ENCODE data around the gene WWOX. TPM values are rescaled to one million over a fixed set of nuclear protein-coding genes. Genes with fewer than 3 reads are reported as not detected.
"Not testable (repeated sequence)": the region's sequence is repeated elsewhere in the genome, so short reads cannot be mapped to it uniquely, and the experiment has no call there.

Gene WWOX
- total and polyA plus RNA-seq, 3 experiments from 2014 or later = 17.2 to 18.6 (median 18.2) TPM

DNA sequence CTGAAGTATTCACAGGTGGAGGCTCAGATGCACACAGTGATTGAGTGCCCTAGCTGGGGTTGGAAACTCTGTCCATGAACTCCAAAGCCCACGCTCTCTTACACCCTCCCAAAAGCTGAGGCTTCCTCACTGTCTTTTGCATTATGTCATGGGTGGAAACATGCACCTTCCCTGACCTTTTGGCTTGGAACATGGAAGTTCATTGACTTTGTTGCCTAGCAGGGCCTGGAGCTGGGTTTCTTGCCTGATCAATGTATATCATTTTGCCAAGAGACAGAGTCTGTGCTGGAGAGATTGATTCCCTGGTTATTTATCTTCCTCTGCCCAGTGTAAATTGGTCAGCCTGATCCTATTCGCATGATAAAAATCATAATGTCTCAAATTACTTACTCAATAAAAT lies 942.7 kb downstream of the WWOX start:
- peaks cover 24 to 33% (median 30%) of the 10 kb centered on the region in 3 donors for H3K4me1 Mint-ChIP-seq
- CTCF ChIA-PET = interaction anchor here (1.1 kb wide), 1 partner anchor 559 kb away, joined by 3 read pairs; no protein-coding TSS in a partner anchor

DNA sequence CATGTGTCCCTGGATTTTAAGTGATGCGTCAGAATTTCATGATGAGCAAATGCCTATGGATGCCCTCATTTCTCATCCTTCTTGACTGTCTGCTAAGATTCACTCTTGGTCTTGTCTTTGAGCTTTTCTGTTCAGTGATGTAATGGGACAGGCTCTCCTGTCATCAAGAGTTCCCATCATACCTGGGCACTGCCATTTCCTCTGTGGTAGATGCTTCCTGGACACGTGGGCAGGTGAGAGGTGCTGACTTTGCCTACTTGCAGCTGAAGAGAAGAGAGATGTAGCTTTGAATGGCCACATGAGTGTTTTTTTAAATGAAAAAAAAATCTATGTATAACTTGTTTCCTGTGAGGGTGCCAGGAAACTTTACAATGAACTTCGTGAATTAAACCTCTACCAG lies 943.4 kb downstream of the WWOX start:
- H3K36me3 ChIP-seq (ENCODE audit: insufficient read depth, low read length) = no peaks in the 10 kb centered on the region
- no peaks in the 10 kb centered on the region for H3K9me3 ChIP-seq (ENCODE audit: low read length)
- Mint-ChIP-seq H3K9me3 (no peaks in the 10 kb centered on the region), H3K4me1 (peaks cover 24 to 29% (median 29%) of the 10 kb centered on the region in 3 donors), H3K36me3 (peaks cover 0 to 3% (median 0%) of the 10 kb centered on the region in 3 donors), H3K4me3 (peak overlapping the region in 3 of 7 donors; percentile 16 to 49 (median 33)), H3K27me3 (peaks cover 0 to 1% of the 10 kb centered on the region in 2 donors), H3K27ac (peak overlapping the region in 6 of 8 donors; percentile 5 to 92 (median 44))
- H3K27ac ChIP-seq (ENCODE audit: low read depth, low read length) = no peak overlapping the region
- H3K4me1 ChIP-seq (ENCODE audit: insufficient read depth, low read length) = peaks cover 17% of the 10 kb centered on the region
- no peak overlapping the region for H3K4me3 ChIP-seq (ENCODE audit: low read length)
- DNase-seq = peak in 2 of 5 donors; percentile 14 to 32
- CTCF ChIA-PET = no interaction called here
- POLR2A ChIA-PET = interaction anchor here (0.7 kb wide), 1 partner anchor 13 kb away, joined by 3 read pairs; no protein-coding TSS in a partner anchor
- H3K27me3 ChIP-seq (ENCODE audit: insufficient read depth, low read length, poor library complexity, severe bottlenecking) = no peaks in the 10 kb centered on the region

More for the DNA sequence above, 942.7 kb downstream of the WWOX start:
- H3K36me3 Mint-ChIP-seq = peaks cover 0 to 3% (median 0%) of the 10 kb centered on the region in 3 donors
- POLR2A ChIA-PET = no interaction called here
- Histone ChIP-seq H3K4me3 (ENCODE audit: low read length) (no peak overlapping the region), H3K4me1 (ENCODE audit: insufficient read depth, low read length) (peaks cover 17% of the 10 kb centered on the region), H3K27me3 (ENCODE audit: insufficient read depth, low read length, poor library complexity, severe bottlenecking) (no peaks in the 10 kb centered on the region), H3K36me3 (ENCODE audit: insufficient read depth, low read length) (no peaks in the 10 kb centered on the region), H3K27ac (ENCODE audit: low read depth, low read length) (no peak overlapping the region), H3K9me3 (ENCODE audit: low read length) (no peaks in the 10 kb centered on the region)
- peak overlapping the region in 1 of 8 donors; percentile 24 for H3K27ac Mint-ChIP-seq
- no peak overlapping the region for H3K4me3 Mint-ChIP-seq
- no peak for DNase-seq
- H3K27me3 Mint-ChIP-seq = peaks cover 0 to 1% of the 10 kb centered on the region in 2 donors
- no peaks in the 10 kb centered on the region for H3K9me3 Mint-ChIP-seq

DNA sequence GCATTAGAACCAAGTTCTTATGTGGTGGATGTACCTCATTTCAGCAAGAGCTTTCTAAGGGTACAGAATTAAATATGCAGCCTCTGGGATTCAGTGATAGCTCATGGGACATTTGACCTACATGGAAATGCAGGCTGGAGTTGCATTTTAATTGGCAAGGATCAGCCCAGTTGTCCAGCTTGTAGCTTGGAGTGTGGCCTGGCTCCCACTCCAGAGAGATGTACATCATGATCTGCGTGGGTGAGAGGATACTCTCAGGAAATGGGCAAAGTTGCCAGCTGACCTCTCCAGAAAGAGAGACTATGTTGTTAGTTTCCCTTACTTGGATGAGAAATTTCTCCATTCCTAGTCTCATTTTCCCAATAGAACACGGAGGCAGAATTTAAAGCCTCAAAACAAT lies 945.7 kb downstream of the WWOX start:
- Mint-ChIP-seq H3K9me3 (no peaks in the 10 kb centered on the region), H3K36me3 (peaks cover 0 to under 1% (median 0%) of the 10 kb centered on the region in 3 donors), H3K4me1 (peaks cover 24 to 29% (median 26%) of the 10 kb centered on the region in 3 donors), H3K27me3 (peaks cover 0 to 1% of the 10 kb centered on the region in 2 donors), H3K4me3 (no peak overlapping the region), H3K27ac (no peak overlapping the region)
- CTCF ChIA-PET = no interaction called here
- Histone ChIP-seq H3K9me3 (ENCODE audit: low read length) (no peaks in the 10 kb centered on the region), H3K4me3 (ENCODE audit: low read length) (no peak overlapping the region), H3K27me3 (ENCODE audit: insufficient read depth, low read length, poor library complexity, severe bottlenecking) (no peaks in the 10 kb centered on the region), H3K27ac (ENCODE audit: low read depth, low read length) (no peak overlapping the region), H3K4me1 (ENCODE audit: insufficient read depth, low read length) (peaks cover 17% of the 10 kb centered on the region), H3K36me3 (ENCODE audit: insufficient read depth, low read length) (no peaks in the 10 kb centered on the region)
- DNase-seq = no peak
- POLR2A ChIA-PET = interaction anchor here (0.6 kb wide), 1 partner anchor 422 kb away, joined by 3 read pairs; no protein-coding TSS in a partner anchor

DNA sequence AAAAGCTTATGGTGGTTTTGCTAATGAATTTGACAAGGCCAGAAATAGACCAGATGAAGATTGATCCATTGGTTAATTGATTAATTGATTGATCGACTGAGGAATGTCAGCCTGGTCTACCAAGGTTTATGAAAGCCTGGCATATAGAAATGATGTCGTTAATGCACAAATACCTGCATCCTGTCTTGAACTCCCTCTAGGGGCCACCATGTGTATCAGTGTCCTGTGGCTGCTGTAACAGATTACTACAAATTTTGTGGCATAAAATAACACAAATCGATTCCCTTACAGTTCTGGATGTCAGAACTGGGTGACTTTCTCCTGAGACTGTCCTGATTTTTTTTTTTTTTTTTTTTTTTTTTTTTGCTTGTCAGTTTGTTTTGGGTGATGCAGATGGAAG lies 947.9 kb downstream of the WWOX start:
- Histone ChIP-seq H3K4me1 (ENCODE audit: insufficient read depth, low read length) (peaks cover 17% of the 10 kb centered on the region), H3K27ac (ENCODE audit: low read depth, low read length) (no peak overlapping the region), H3K27me3 (ENCODE audit: insufficient read depth, low read length, poor library complexity, severe bottlenecking) (no peaks in the 10 kb centered on the region), H3K4me3 (ENCODE audit: low read length) (no peak overlapping the region), H3K36me3 (ENCODE audit: insufficient read depth, low read length) (no peaks in the 10 kb centered on the region), H3K9me3 (ENCODE audit: low read length) (no peaks in the 10 kb centered on the region)
- ChIA-PET CTCF (interaction anchor here (1.0 kb wide), 1 partner anchor 20 kb away, joined by 3 read pairs; no protein-coding TSS in a partner anchor), POLR2A (no interaction called here)
- peaks cover 0 to 2% (median 0%) of the 10 kb centered on the region in 3 donors for H3K36me3 Mint-ChIP-seq
- no peak for DNase-seq
- H3K27ac Mint-ChIP-seq = no peak overlapping the region
- no peaks in the 10 kb centered on the region for H3K9me3 Mint-ChIP-seq
- H3K27me3 Mint-ChIP-seq = peaks cover 0 to 1% of the 10 kb centered on the region in 2 donors
- peaks cover 21 to 23% (median 22%) of the 10 kb centered on the region in 3 donors for H3K4me1 Mint-ChIP-seq
- no peak overlapping the region for H3K4me3 Mint-ChIP-seq

DNA sequence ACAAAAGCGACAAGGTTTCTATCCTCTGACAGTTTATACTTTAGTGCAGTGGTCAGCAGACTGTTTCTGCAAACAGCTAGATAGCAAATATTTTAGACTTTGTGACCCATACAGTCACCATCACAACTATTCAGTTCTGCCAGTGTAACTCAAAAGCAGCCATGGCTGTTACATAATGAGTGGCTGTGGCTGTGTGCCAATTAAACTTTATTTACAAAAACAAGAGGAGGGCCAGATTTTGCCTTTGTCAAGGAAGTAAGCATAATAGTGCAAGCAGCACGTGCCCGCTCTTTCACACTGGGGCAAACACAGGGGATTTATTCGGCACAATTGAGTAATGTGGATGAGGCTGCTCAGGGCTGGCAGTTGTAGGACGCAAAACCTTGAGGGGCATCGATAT lies 949.6 kb downstream of the WWOX start:
- Histone ChIP-seq H3K9me3 (ENCODE audit: low read length) (no peaks in the 10 kb centered on the region), H3K27ac (ENCODE audit: low read depth, low read length) (no peak overlapping the region), H3K4me3 (ENCODE audit: low read length) (no peak overlapping the region), H3K27me3 (ENCODE audit: insufficient read depth, low read length, poor library complexity, severe bottlenecking) (no peaks in the 10 kb centered on the region), H3K36me3 (ENCODE audit: insufficient read depth, low read length) (no peaks in the 10 kb centered on the region), H3K4me1 (ENCODE audit: insufficient read depth, low read length) (peaks cover under 1% of the 10 kb centered on the region)
- H3K27me3 Mint-ChIP-seq = no peaks in the 10 kb centered on the region
- H3K36me3 Mint-ChIP-seq = peaks cover 0 to 2% (median 0%) of the 10 kb centered on the region in 3 donors
- POLR2A ChIA-PET = no interaction called here
- peaks cover 4 to 7% (median 6%) of the 10 kb centered on the region in 3 donors for H3K4me1 Mint-ChIP-seq
- H3K9me3 Mint-ChIP-seq = no peaks in the 10 kb centered on the region
- H3K27ac Mint-ChIP-seq = no peak overlapping the region
- no peak overlapping the region for H3K4me3 Mint-ChIP-seq
- CTCF ChIA-PET = no interaction called here
- DNase-seq = no peak

DNA sequence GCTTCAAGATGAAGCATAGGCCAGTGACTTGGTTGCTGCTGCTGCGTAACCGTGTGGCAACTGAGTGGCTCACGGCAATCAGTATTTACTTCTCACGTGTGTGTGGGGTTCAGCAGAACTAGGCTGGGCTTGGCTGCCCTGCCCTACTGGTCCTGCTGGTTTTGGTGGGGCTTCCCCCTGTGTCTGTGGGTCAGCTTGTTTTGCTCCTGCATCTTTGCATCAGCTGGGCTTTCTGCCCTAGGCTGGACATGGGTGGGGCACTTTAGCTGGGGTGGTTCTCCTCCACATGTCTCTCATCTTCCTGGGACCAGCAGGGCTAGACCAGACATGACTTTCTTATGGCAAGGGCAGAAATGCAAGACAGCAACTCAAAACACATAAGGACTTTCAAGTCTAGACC lies 950.6 kb downstream of the WWOX start:
- Histone ChIP-seq H3K27ac (ENCODE audit: low read depth, low read length) (no peak overlapping the region), H3K4me1 (ENCODE audit: insufficient read depth, low read length) (no peaks in the 10 kb centered on the region), H3K27me3 (ENCODE audit: insufficient read depth, low read length, poor library complexity, severe bottlenecking) (no peaks in the 10 kb centered on the region), H3K4me3 (ENCODE audit: low read length) (no peak overlapping the region), H3K36me3 (ENCODE audit: insufficient read depth, low read length) (no peaks in the 10 kb centered on the region), H3K9me3 (ENCODE audit: low read length) (no peaks in the 10 kb centered on the region)
- Mint-ChIP-seq H3K36me3 (peaks cover 0 to 2% (median 0%) of the 10 kb centered on the region in 3 donors), H3K9me3 (no peaks in the 10 kb centered on the region), H3K4me1 (peaks cover 0 to 3% (median 0%) of the 10 kb centered on the region in 3 donors), H3K4me3 (no peak overlapping the region), H3K27me3 (no peaks in the 10 kb centered on the region), H3K27ac (no peak overlapping the region)
- ChIA-PET CTCF (no interaction called here), POLR2A (no interaction called here)
- DNase-seq = no peak

DNA sequence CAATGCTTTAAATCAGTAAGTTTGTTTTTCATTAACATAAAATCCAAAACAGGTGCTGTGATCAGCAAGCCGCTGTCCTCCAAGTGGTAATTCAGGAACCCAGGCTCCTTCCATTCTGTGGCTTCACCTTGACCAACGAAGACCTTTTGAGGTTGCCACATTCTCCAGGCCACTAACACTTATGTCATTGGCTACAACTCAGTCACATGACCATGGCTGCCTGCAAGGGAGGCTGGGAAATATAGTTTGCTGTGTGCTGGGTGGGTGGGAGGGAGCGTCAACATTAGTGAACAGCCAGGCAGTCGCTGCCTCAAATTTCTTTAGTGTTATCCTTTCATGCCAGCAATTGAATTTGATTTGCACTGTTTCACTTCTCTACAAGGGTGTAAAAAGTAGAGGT lies 951.9 kb downstream of the WWOX start:
- no peaks in the 10 kb centered on the region for H3K4me1 ChIP-seq (ENCODE audit: insufficient read depth, low read length)
- peaks cover 0 to 2% (median 0%) of the 10 kb centered on the region in 3 donors for H3K36me3 Mint-ChIP-seq

DNA sequence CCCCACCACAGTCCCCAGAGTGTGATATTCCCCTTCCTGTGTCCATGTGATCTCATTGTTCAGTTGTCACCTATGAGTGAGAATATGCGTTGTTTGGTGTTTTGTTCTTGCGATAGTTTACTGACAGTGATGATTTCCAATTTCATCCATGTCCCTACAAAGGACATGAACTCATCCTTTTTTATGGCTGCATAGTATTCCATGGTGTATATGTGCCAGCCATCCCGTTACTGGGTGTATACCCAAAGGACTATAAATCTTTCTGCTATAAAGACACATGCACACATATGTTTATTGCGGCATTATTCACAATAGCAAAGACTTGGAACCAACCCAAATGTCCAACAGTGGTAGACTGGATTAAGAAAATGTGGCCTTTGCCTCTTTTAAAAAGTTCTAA lies 952.7 kb downstream of the WWOX start:
- H3K36me3 Mint-ChIP-seq; CTCF ChIA-PET; H3K4me3 Mint-ChIP-seq; DNase-seq; H3K4me3 ChIP-seq (ENCODE audit: low read length); H3K4me1 Mint-ChIP-seq; H3K9me3 Mint-ChIP-seq; H3K9me3 ChIP-seq (ENCODE audit: low read length); H3K27ac Mint-ChIP-seq; H3K27ac ChIP-seq (ENCODE audit: low read depth, low read length); H3K36me3 ChIP-seq (ENCODE audit: insufficient read depth, low read length); H3K27me3 Mint-ChIP-seq; POLR2A ChIA-PET; H3K4me1 ChIP-seq (ENCODE audit: insufficient read depth, low read length); H3K27me3 ChIP-seq (ENCODE audit: insufficient read depth, low read length, poor library complexity, severe bottlenecking): not testable (repeated sequence)

More for the DNA sequence above, 951.9 kb downstream of the WWOX start:
- Histone ChIP-seq H3K9me3 (ENCODE audit: low read length) (no peaks in the 10 kb centered on the region), H3K4me3 (ENCODE audit: low read length) (no peak overlapping the region), H3K27me3 (ENCODE audit: insufficient read depth, low read length, poor library complexity, severe bottlenecking) (no peaks in the 10 kb centered on the region), H3K36me3 (ENCODE audit: insufficient read depth, low read length) (no peaks in the 10 kb centered on the region), H3K27ac (ENCODE audit: low read depth, low read length) (no peak overlapping the region)
- Mint-ChIP-seq H3K27me3 (no peaks in the 10 kb centered on the region), H3K4me3 (no peak overlapping the region), H3K4me1 (peaks cover 0 to 2% (median 0%) of the 10 kb centered on the region in 3 donors), H3K9me3 (no peaks in the 10 kb centered on the region), H3K27ac (no peak overlapping the region)
- DNase-seq = no peak
- CTCF ChIA-PET = no interaction called here
- POLR2A ChIA-PET = no interaction called here
